ENCODE results near the gene CLEC6A.
A peak's percentile ranks its signal among the peaks of the same experiment; 100 is the strongest.

The CLEC6A gene

DNA sequence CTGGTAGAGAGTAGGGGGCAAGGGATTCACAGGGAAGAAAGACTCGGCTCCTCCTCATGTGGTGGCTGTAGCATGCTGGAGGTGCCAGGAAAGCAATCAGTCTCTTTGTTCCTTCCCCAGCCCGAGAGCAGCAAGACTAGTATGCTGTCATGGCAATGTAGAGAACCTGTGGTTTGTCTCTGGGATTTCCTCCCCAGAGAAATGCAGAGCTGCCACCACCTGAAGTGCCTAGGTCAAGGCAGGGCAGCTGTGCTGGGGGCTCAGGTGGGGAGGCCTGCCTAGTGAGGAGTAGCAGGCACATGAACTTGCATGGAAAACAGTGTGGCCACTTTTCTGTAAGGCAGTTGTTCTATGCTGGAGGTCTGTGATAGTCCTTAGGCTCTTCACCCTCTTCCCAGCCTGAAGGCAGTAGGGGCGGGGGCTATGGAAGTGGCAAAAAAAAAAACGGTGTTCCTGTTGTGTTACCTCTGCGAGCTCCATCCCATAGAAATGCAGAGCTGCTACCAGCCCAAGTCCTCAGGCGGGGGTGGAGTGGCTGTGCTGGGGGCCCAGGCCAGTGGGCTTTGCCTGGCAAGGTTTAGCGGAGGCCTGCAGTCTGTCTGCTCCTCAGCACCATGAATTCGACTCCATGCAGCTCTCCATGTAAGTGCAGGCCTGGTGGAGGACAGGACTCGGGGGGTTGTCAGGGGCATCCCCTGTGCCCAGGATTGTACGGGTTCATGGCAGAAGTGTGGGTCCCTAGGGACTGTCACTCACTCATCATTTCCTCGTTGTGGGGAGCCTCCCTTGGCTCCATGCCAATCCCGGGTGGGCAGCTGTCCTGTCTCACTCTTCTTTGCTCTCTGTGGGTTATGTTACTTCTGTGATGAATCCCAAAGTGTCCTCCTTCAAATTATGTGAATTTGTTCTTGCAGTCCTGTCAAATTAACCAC is 53.4 kb downstream of the CLEC6A start:
- ATAC-seq (replicated peaks) (peak; percentile 67 to 78), DNase-seq (peak; percentile 13)
- Mint-ChIP-seq H3K27me3 (peaks cover 45 to 58% of the 10 kb centered on the region in 2 donors), H3K36me3 (no peaks in the 10 kb centered on the region), H3K4me1 (peaks cover 10 to 19% of the 10 kb centered on the region in 2 donors), H3K4me3 (no peak overlapping the region), H3K9me3 (no peaks in the 10 kb centered on the region), H3K27ac (peak overlapping the region; percentile 20)

GRCh38 chr12:8513256-8513655 is 57.5 kb downstream of the CLEC6A start, which contains the start of gene CLEC4D:
CLEC4D (plus strand) TSS chr12:8513503; CDS start chr12:8513733, 230 bp downstream.
- H3K27me3 Mint-ChIP-seq, result peaks cover 30 to 53% of the 10 kb centered on the region in 2 donors

DNA sequence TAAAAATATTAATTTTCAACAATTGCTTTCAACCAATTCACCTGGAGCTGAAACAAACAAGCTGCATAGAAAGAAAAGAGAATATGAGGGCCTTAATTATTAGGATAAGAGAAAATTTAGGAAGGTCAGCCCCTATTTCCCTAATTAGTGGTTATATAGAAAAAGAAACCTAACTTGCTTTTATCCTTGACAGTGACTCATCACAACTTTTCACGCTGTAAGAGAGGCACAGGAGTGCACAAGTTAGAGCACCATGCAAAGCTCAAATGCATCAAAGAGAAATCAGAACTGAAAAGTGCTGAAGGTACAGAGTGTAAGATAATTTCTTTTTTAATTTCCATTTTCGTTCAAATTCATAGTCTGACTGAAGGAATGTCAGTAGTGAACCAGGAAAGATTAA is 62.2 kb downstream of the CLEC6A start:
- H3K27me3 Mint-ChIP-seq, result peaks cover 16 to 39% of the 10 kb centered on the region in 2 donors
- no peaks in the 10 kb centered on the region for H3K36me3 Mint-ChIP-seq
- DNase-seq (no peak), ATAC-seq (replicated peaks) (no peak)
- H3K4me3 Mint-ChIP-seq, result no peak overlapping the region
- H3K4me1 Mint-ChIP-seq, result no peaks in the 10 kb centered on the region
- H3K9me3 Mint-ChIP-seq, result peaks cover 0 to 1% of the 10 kb centered on the region in 2 donors
- no peak overlapping the region for H3K27ac Mint-ChIP-seq

More at GRCh38 chr12:8513256-8513655, 57.5 kb downstream of the CLEC6A start, which contains the start of gene CLEC4D:
- no peak within 1 kb of the TSS for H3K4me3 Mint-ChIP-seq
- no peaks in the 10 kb centered on the region for H3K36me3 Mint-ChIP-seq
- ATAC-seq (replicated peaks) (no peak), DNase-seq (no peak)
- H3K9me3 Mint-ChIP-seq, result no peaks in the 10 kb centered on the region
- no peak within 1 kb of the TSS for H3K27ac Mint-ChIP-seq
- peaks cover 10 to 18% of the 10 kb centered on the region in 2 donors for H3K4me1 Mint-ChIP-seq

DNA sequence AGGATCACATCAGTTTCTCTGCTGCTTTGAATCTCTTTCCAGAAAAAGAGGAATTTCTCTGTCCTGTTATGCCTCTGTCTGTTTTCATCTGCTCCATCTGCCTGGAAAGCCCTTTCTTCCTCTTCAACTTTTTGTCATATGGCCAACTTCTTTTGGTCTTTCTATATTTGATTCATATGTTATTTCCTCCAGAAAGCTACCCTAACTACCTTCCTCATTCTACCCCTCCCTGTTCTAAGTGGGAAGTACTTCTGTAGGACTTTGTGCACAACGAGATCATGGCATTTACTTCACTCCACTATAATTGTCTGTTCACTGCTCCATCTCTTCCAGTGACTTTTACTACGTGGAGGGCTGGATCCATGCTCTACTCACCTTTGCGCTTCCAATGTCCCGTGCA is 63.4 kb downstream of the CLEC6A start:
- no peak overlapping the region for H3K4me3 Mint-ChIP-seq
- H3K27ac Mint-ChIP-seq, result no peak overlapping the region

GRCh38 chr12:8527250-8528130 is 71.7 kb downstream of the CLEC6A start:
- no peaks in the 10 kb centered on the region for H3K4me1 Mint-ChIP-seq
- H3K9me3 Mint-ChIP-seq, result peaks cover 6 to 14% of the 10 kb centered on the region in 2 donors
- ATAC-seq (replicated peaks) (no peak), DNase-seq (no peak)
- H3K36me3 Mint-ChIP-seq, result peaks cover 0 to 3% of the 10 kb centered on the region in 2 donors
- H3K27ac Mint-ChIP-seq, result no peak overlapping the region
- H3K27me3 Mint-ChIP-seq, result peaks cover 30 to 55% of the 10 kb centered on the region in 2 donors
- H3K4me3 Mint-ChIP-seq, result no peak overlapping the region

More for the DNA sequence above, 63.4 kb downstream of the CLEC6A start:
- no peak for DNase-seq
- ATAC-seq (replicated peaks), result no peak
- H3K9me3 Mint-ChIP-seq, result peaks cover 0 to 3% of the 10 kb centered on the region in 2 donors
- no peaks in the 10 kb centered on the region for H3K36me3 Mint-ChIP-seq
- peaks cover 10 to 41% of the 10 kb centered on the region in 2 donors for H3K27me3 Mint-ChIP-seq
- no peaks in the 10 kb centered on the region for H3K4me1 Mint-ChIP-seq

Measured in stimulated activated naive B cell treated with anti-CD40 and anti-IgM and Interleukin-4, amounts not matched to agents 10 μg/mL and 1 μg/mL and 100 μg/mL, for 72 hours (primary cell).